Activated B cell treated with CpG ODN at 0.5 μM for 24 hours (primary cell): ENCODE results near the gene EPN2. TPM values are rescaled to one million over a fixed set of nuclear protein-coding genes. Genes with fewer than 3 reads are reported as not detected.

Experiments
- ATAC-seq: fragments of 200-7000 bp; cut with Tn5 transposase; one replicate; pipeline ENCODE4 v1.10.0; 2021; ENCODE audit warnings: low read depth, mild to moderate bottlenecking, moderate library complexity
- CTCF ChIA-PET: fragments of 350-600 bp; sonication (Branson Sonifier 250); formaldehyde crosslinking; loops from one replicate; lab custom pipeline; 2021; ENCODE audit warnings: antibody characterized with exemption; lab: Charles Lee
- POLR2A ChIA-PET: fragments of 350-600 bp; sonication (Branson Sonifier 250); formaldehyde crosslinking; loops from one replicate; lab custom pipeline; 2021; ENCODE audit warnings: antibody characterized with exemption; lab: Charles Lee
- DNase-seq: peaks from one replicate; pipeline ENCODE4 v3.0.0; 2022
- H3K27ac Mint-ChIP-seq: one replicate; pipeline ENCODE4 v1.8.0; 2020; ENCODE audit warnings: mixed read lengths
- H3K27me3 Mint-ChIP-seq: one replicate; pipeline ENCODE4 v1.8.0; 2021; ENCODE audit warnings: mixed read lengths
- H3K36me3 Mint-ChIP-seq: one replicate; pipeline ENCODE4 v1.8.0; 2021; ENCODE audit warnings: low read depth, mixed read lengths
- H3K4me1 Mint-ChIP-seq: one replicate; pipeline ENCODE4 v1.8.0; 2021; ENCODE audit warnings: mixed read lengths
- H3K4me3 Mint-ChIP-seq: one replicate; pipeline ENCODE4 v1.8.0; 2020; ENCODE audit warnings: mild to moderate bottlenecking, mixed read lengths
- H3K9me3 Mint-ChIP-seq: one replicate; pipeline ENCODE4 v1.8.0; 2020; ENCODE audit warnings: mixed read lengths
- intact Hi-C: fragments of 100-400 bp; cut with micrococcal nuclease; formaldehyde crosslinking; loops from one replicate; pipeline ENCODE4 v1.15.1; 2024
- total RNA-seq: library from RNA; stranded (reverse); gene quantifications from 2 replicates; pipeline ENCODE4 v1.2.3, GENCODE V29; 2022
- TF ChIP-seq, protein P1 (sequence below): fragments of 200-600 bp; IDR thresholded peaks from one replicate; pipeline ENCODE4 v1.8.0; 2022; ENCODE audit warnings: antibody characterized with exemption, mild to moderate bottlenecking

EPN2 gene
- total RNA-seq, 1 donor from 2014 or later, result 16.6 TPM

DNA sequence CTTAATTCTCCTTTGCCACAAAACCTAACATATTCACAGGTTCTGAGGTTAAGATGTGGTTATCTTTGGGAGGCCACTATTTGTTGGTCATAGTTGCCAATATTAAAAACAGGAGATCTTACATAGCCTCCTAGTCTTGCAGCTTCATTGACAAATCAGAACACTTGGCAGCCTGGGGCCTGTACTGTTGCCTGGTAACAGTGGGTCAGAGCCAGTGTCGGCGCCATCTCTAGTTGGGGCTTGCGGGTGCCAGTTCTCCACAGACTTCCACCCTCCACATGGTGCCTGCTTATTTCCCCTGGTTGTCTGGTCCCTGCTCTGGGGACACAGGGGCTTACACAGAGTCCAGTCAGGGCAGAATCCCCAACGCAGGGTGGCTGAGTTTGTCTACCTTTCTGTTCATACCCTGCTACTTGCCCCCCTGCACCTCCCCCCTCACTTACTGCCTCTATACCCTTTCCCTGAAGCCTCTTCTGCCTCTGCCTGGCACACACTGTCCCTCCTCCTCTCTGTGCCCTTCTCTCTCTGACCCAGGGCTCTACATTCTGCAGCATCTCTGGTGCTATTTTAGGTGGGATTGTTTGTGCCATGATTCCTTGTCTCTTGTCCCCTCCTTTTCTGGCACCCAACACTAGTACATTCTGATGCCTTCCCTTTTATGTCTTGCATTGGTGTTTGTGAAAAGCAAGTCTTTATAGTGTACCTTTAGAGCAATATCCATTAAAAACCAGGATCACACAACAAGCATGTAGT, 13.4 kb downstream of the EPN2 start:
- intact Hi-C loops, result no loop called here
- no peak for DNase-seq
- H3K9me3 Mint-ChIP-seq, result no peaks in the 10 kb centered on the region
- H3K4me3 Mint-ChIP-seq, result no peak overlapping the region
- no peaks in the 10 kb centered on the region for H3K27me3 Mint-ChIP-seq
- CTCF ChIA-PET, result no interaction called here
- H3K27ac Mint-ChIP-seq, result no peak overlapping the region
- no peak for ATAC-seq
- peaks cover 20% of the 10 kb centered on the region for H3K4me1 Mint-ChIP-seq
- no peaks in the 10 kb centered on the region for H3K36me3 Mint-ChIP-seq
- POLR2A ChIA-PET, result no interaction called here
- TF ChIP-seq, protein P1, sequence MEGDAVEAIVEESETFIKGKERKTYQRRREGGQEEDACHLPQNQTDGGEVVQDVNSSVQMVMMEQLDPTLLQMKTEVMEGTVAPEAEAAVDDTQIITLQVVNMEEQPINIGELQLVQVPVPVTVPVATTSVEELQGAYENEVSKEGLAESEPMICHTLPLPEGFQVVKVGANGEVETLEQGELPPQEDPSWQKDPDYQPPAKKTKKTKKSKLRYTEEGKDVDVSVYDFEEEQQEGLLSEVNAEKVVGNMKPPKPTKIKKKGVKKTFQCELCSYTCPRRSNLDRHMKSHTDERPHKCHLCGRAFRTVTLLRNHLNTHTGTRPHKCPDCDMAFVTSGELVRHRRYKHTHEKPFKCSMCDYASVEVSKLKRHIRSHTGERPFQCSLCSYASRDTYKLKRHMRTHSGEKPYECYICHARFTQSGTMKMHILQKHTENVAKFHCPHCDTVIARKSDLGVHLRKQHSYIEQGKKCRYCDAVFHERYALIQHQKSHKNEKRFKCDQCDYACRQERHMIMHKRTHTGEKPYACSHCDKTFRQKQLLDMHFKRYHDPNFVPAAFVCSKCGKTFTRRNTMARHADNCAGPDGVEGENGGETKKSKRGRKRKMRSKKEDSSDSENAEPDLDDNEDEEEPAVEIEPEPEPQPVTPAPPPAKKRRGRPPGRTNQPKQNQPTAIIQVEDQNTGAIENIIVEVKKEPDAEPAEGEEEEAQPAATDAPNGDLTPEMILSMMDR, result no peak

GRCh38 chr17:19253112-19253511, 15.9 kb downstream of the EPN2 start:
- no peak for ATAC-seq
- CTCF ChIA-PET, result no interaction called here
- no peak overlapping the region for H3K4me3 Mint-ChIP-seq
- H3K4me1 Mint-ChIP-seq, result peaks cover 9% of the 10 kb centered on the region
- POLR2A ChIA-PET, result no interaction called here
- no peaks in the 10 kb centered on the region for H3K27me3 Mint-ChIP-seq
- no peak for DNase-seq
- H3K27ac Mint-ChIP-seq, result no peak overlapping the region
- no peaks in the 10 kb centered on the region for H3K36me3 Mint-ChIP-seq
- intact Hi-C loops, result no loop called here
- H3K9me3 Mint-ChIP-seq, result no peaks in the 10 kb centered on the region
- TF ChIP-seq, protein P1, result no peak

DNA sequence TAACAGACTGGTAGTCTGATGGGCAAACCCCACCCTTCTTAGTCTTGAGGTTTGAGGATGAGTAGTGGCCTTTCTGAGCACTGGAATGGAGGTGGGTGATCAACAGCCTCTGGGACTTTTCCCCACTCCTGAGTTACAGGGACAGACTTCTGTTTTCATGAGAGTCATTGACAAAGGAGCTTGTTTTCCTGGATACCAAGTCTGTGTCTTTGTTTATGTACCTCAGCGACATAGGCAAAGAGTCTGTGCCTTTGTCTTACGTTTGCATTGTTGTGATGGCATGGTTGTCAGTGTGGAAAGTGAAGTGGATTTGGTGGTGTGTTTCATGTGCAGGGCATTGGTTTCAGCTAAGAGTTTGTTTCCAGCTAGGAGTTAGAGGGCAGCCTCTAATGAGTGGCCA, 17.5 kb downstream of the EPN2 start:
- TF ChIP-seq, protein P1, result no peak
- Mint-ChIP-seq H3K4me3 (no peak overlapping the region), H3K4me1 (no peaks in the 10 kb centered on the region), H3K36me3 (no peaks in the 10 kb centered on the region), H3K27ac (no peak overlapping the region), H3K9me3 (no peaks in the 10 kb centered on the region), H3K27me3 (no peaks in the 10 kb centered on the region)
- ATAC-seq (no peak), DNase-seq (no peak)
- POLR2A ChIA-PET, result no interaction called here
- CTCF ChIA-PET, result no interaction called here
- intact Hi-C loops, result no loop called here

- H3K4me3 Mint-ChIP-seq, result no peak overlapping the region
- H3K36me3 Mint-ChIP-seq, result no peaks in the 10 kb centered on the region
- CTCF ChIA-PET, result no interaction called here
- POLR2A ChIA-PET, result no interaction called here
- H3K4me1 Mint-ChIP-seq, result no peaks in the 10 kb centered on the region
- H3K27ac Mint-ChIP-seq, result no peak overlapping the region
- TF ChIP-seq, protein P1, result no peak
- DNase-seq (no peak), ATAC-seq (no peak)
- no peaks in the 10 kb centered on the region for H3K27me3 Mint-ChIP-seq
- intact Hi-C loops, result no loop called here
- no peaks in the 10 kb centered on the region for H3K9me3 Mint-ChIP-seq
Measured at GRCh38 chr17:19255279-19255678, 18.1 kb downstream of the EPN2 start.

GRCh38 chr17:19258371-19258770, 21.2 kb downstream of the EPN2 start:
- Mint-ChIP-seq H3K36me3 (no peaks in the 10 kb centered on the region), H3K9me3 (no peaks in the 10 kb centered on the region)
- intact Hi-C loops, result no loop called here

More at GRCh38 chr17:19258371-19258770, 21.2 kb downstream of the EPN2 start:
- CTCF ChIA-PET, result no interaction called here
- TF ChIP-seq, protein P1, result no peak
- H3K4me3 Mint-ChIP-seq, result no peak overlapping the region
- no peaks in the 10 kb centered on the region for H3K27me3 Mint-ChIP-seq
- POLR2A ChIA-PET, result no interaction called here
- H3K4me1 Mint-ChIP-seq, result no peaks in the 10 kb centered on the region
- DNase-seq (no peak), ATAC-seq (no peak)
- no peak overlapping the region for H3K27ac Mint-ChIP-seq
